ENCODE data around the gene CMTM8.

DNA sequence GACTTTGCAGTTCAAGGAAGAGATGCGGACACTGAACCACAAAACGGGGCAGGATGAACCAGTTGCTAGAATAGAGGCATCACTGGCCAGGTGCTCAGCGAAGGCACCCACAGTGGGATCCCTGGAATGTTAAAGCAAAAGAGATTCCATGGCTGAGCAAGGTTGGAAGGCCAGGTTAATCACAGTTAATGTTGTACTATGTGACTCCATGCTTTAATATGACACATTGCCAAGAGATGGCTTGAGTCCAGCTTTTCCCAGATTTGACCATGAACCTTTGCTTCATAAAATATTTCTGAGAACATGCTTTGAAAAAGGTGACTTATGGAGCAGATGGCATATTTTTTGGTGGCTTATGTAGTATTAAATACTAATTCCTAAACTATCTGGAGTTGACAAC is 77.0 kb downstream of the CMTM8 start:
- TF ChIP-seq EZH2 (IDR thresholded peaks at IDR 0.05; ENCODE audit: low read depth, unreplicated experiment) (no peak), POLR2AphosphoS5 (IDR thresholded peaks at IDR 0.05; ENCODE audit: low read depth) (no peak), EZH2phosphoT487 (IDR thresholded peaks at IDR 0.05; ENCODE audit: unreplicated experiment) (no peak)
- TF ChIP-seq, protein P1, sequence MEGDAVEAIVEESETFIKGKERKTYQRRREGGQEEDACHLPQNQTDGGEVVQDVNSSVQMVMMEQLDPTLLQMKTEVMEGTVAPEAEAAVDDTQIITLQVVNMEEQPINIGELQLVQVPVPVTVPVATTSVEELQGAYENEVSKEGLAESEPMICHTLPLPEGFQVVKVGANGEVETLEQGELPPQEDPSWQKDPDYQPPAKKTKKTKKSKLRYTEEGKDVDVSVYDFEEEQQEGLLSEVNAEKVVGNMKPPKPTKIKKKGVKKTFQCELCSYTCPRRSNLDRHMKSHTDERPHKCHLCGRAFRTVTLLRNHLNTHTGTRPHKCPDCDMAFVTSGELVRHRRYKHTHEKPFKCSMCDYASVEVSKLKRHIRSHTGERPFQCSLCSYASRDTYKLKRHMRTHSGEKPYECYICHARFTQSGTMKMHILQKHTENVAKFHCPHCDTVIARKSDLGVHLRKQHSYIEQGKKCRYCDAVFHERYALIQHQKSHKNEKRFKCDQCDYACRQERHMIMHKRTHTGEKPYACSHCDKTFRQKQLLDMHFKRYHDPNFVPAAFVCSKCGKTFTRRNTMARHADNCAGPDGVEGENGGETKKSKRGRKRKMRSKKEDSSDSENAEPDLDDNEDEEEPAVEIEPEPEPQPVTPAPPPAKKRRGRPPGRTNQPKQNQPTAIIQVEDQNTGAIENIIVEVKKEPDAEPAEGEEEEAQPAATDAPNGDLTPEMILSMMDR (conservative IDR thresholded peaks at IDR 0.05; ENCODE audit: low read depth in 2 of 2), result no peak
- TF ChIP-seq, protein P2, sequence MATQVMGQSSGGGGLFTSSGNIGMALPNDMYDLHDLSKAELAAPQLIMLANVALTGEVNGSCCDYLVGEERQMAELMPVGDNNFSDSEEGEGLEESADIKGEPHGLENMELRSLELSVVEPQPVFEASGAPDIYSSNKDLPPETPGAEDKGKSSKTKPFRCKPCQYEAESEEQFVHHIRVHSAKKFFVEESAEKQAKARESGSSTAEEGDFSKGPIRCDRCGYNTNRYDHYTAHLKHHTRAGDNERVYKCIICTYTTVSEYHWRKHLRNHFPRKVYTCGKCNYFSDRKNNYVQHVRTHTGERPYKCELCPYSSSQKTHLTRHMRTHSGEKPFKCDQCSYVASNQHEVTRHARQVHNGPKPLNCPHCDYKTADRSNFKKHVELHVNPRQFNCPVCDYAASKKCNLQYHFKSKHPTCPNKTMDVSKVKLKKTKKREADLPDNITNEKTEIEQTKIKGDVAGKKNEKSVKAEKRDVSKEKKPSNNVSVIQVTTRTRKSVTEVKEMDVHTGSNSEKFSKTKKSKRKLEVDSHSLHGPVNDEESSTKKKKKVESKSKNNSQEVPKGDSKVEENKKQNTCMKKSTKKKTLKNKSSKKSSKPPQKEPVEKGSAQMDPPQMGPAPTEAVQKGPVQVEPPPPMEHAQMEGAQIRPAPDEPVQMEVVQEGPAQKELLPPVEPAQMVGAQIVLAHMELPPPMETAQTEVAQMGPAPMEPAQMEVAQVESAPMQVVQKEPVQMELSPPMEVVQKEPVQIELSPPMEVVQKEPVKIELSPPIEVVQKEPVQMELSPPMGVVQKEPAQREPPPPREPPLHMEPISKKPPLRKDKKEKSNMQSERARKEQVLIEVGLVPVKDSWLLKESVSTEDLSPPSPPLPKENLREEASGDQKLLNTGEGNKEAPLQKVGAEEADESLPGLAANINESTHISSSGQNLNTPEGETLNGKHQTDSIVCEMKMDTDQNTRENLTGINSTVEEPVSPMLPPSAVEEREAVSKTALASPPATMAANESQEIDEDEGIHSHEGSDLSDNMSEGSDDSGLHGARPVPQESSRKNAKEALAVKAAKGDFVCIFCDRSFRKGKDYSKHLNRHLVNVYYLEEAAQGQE (IDR thresholded peaks at IDR 0.05; ENCODE audit: unreplicated experiment), result no peak
